WTC11 (cell line): ENCODE results near the gene EAPP. TPM values are rescaled to one million over a fixed set of nuclear protein-coding genes. Genes with fewer than 3 reads are reported as not detected.

Experiments
- ATAC-seq: fragments of 200-7000 bp; cut with Tn5 transposase; 2 replicates; pipeline ENCODE4 v1.10.0; 2021; ENCODE audit warnings: mild to moderate bottlenecking, moderate library complexity
- Bru-seq: library from RNA; stranded (reverse); fragments of 400-500 nt; gene quantifications from one replicate; lab custom pipeline; 2021; lab: Mats Ljungman, UMichigan
- CTCF ChIA-PET: fragments of 300-600 bp; sonication (Branson Sonifier 250); formaldehyde crosslinking; loops from one replicate; lab custom pipeline; 2021; ENCODE audit warnings: antibody characterized with exemption; lab: Charles Lee
- POLR2A ChIA-PET: fragments of 350-600 bp; sonication (Branson Sonifier 250); formaldehyde crosslinking; loops from one replicate; lab custom pipeline; 2021; ENCODE audit warnings: antibody characterized with exemption; lab: Charles Lee
- DNase-seq: peaks from one replicate; pipeline ENCODE4 v3.0.0; 2021; ENCODE audit warnings: low spot score
- H3K27ac Mint-ChIP-seq: 2 replicates; pipeline ENCODE4 v1.8.0; 2021; ENCODE audit warnings: mixed read lengths
- H3K27me3 Mint-ChIP-seq: 2 replicates; pipeline ENCODE4 v1.8.0; 2021; ENCODE audit warnings: low read depth, mild to moderate bottlenecking, moderate library complexity, mixed read lengths
- H3K36me3 Mint-ChIP-seq: 2 replicates; pipeline ENCODE4 v1.8.0; 2021; ENCODE audit warnings: mixed read lengths
- H3K4me1 Mint-ChIP-seq: 2 replicates; pipeline ENCODE4 v1.8.0; 2022; ENCODE audit warnings: mixed read lengths
- H3K4me3 Mint-ChIP-seq: 2 replicates; pipeline ENCODE4 v1.8.0; 2021; ENCODE audit warnings: mild to moderate bottlenecking, moderate library complexity, mixed read lengths
- H3K9me3 Mint-ChIP-seq: 2 replicates; pipeline ENCODE4 v1.8.0; 2021; ENCODE audit warnings: mixed read lengths
- ATF3 ChIP-seq: sonication (generic); formaldehyde crosslinking; conservative IDR thresholded peaks from 2 replicates; pipeline ENCODE4 v1.8.1; 2022; ENCODE audit warnings: mild to moderate bottlenecking, missing genetic modification reagents
- CDX4 ChIP-seq: fragments of 250-450 bp; sonication (Bioruptor Pico); IDR thresholded peaks from 2 replicates; pipeline ENCODE4 v1.9.0; 2021; ENCODE audit warnings: moderate library complexity, mild to moderate bottlenecking, inconsistent platforms, borderline replicate concordance
- CREM ChIP-seq: sonication (generic); formaldehyde crosslinking; IDR thresholded peaks from 2 replicates; pipeline ENCODE4 v1.8.1; 2022; ENCODE audit warnings: mild to moderate bottlenecking, missing genetic modification reagents, moderate library complexity
- ELF4 ChIP-seq: sonication (generic); formaldehyde crosslinking; IDR thresholded peaks from 2 replicates; pipeline ENCODE4 v1.8.1; 2022; ENCODE audit warnings: low read depth, mild to moderate bottlenecking, moderate library complexity, missing genetic modification reagents
- FOXK1 ChIP-seq: sonication (generic); formaldehyde crosslinking; IDR thresholded peaks from 2 replicates; pipeline ENCODE4 v1.8.0; 2022; ENCODE audit warnings: mild to moderate bottlenecking, moderate library complexity, missing genetic modification reagents
- FOXP1 ChIP-seq: sonication (generic); formaldehyde crosslinking; IDR thresholded peaks from 2 replicates; pipeline ENCODE4 v1.8.0; 2022; ENCODE audit warnings: missing genetic modification reagents, mild to moderate bottlenecking, moderate library complexity, borderline replicate concordance
- GABPB1 ChIP-seq: sonication (generic); formaldehyde crosslinking; IDR thresholded peaks from 2 replicates; pipeline ENCODE4 v1.8.1; 2023; ENCODE audit warnings: mild to moderate bottlenecking, missing genetic modification reagents
- GRHL2 ChIP-seq: fragments of 250-450 bp; sonication (Bioruptor Pico); IDR thresholded peaks from 2 replicates; pipeline ENCODE4 v1.8.0; 2022; ENCODE audit warnings: mild to moderate bottlenecking, moderate library complexity; ENCODE audit not compliant: insufficient replicate concordance, severe bottlenecking
- GTF2I ChIP-seq: fragments of 250-450 bp; sonication (Bioruptor Pico); conservative IDR thresholded peaks from 2 replicates; pipeline ENCODE4 v1.4.0; 2021; ENCODE audit warnings: mild to moderate bottlenecking
- JUN ChIP-seq: sonication (generic); formaldehyde crosslinking; IDR thresholded peaks from 2 replicates; pipeline ENCODE4 v1.8.0; 2023; ENCODE audit warnings: mild to moderate bottlenecking, missing genetic modification reagents
- NFE2L1 ChIP-seq: sonication (generic); formaldehyde crosslinking; IDR thresholded peaks from 2 replicates; pipeline ENCODE4 v1.8.1; 2023; ENCODE audit warnings: missing genetic modification reagents
- NR1H2 ChIP-seq: sonication (generic); formaldehyde crosslinking; IDR thresholded peaks from 2 replicates; pipeline ENCODE4 v1.9.0; 2021; ENCODE audit warnings: mild to moderate bottlenecking, moderate library complexity, missing genetic modification reagents
- NR3C1 ChIP-seq: sonication (generic); formaldehyde crosslinking; conservative IDR thresholded peaks from 2 replicates; pipeline ENCODE4 v1.8.1; 2023; ENCODE audit warnings: low read depth, mild to moderate bottlenecking, missing genetic modification reagents
- SP1 ChIP-seq: sonication (generic); formaldehyde crosslinking; conservative IDR thresholded peaks from 2 replicates; pipeline ENCODE4 v1.8.1; 2022; ENCODE audit warnings: missing genetic modification reagents
- ZNF219 ChIP-seq: sonication (generic); formaldehyde crosslinking; IDR thresholded peaks from 2 replicates; pipeline ENCODE4 v1.8.0; 2023; ENCODE audit warnings: missing genetic modification reagents, mild to moderate bottlenecking, borderline replicate concordance
- ZNF281 ChIP-seq: sonication (generic); formaldehyde crosslinking; IDR thresholded peaks from 2 replicates; pipeline ENCODE4 v1.8.0; 2023; ENCODE audit warnings: mild to moderate bottlenecking, missing genetic modification reagents
- long read RNA-seq, 3 experiments: library from RNA in 1 of 3; library from capped mRNA in 1 of 3; library from polyadenylated mRNA in 1 of 3; unstranded in 2 of 3; stranded (forward) in 1 of 3; transcript quantifications; one replicate each; pipeline ENCODE4 v2.0.0, GENCODE V29; 2021
- total RNA-seq: library from RNA; stranded (reverse); gene quantifications from 3 replicates; pipeline ENCODE4 v1.2.3, GENCODE V29; 2021
- TF ChIP-seq, protein P1 (sequence below): sonication (generic); formaldehyde crosslinking; IDR thresholded peaks from 2 replicates; pipeline ENCODE4 v1.8.1; 2023; ENCODE audit warnings: mild to moderate bottlenecking, missing genetic modification reagents, moderate library complexity
- TF ChIP-seq, protein P2 (sequence below): fragments of 250-450 bp; sonication (Bioruptor Pico); IDR thresholded peaks from 2 replicates; pipeline ENCODE4 v1.8.0; 2021; ENCODE audit warnings: mild to moderate bottlenecking
- TF ChIP-seq, protein P3 (sequence below): sonication (generic); formaldehyde crosslinking; IDR thresholded peaks from 2 replicates; pipeline ENCODE4 v1.8.0; 2022; ENCODE audit warnings: mild to moderate bottlenecking, missing genetic modification reagents
- TF ChIP-seq, protein P4 (sequence below): fragments of 250-450 bp; sonication (Bioruptor Pico); IDR thresholded peaks from 2 replicates; pipeline ENCODE4 v1.9.0; 2021; ENCODE audit warnings: mild to moderate bottlenecking
- TF ChIP-seq, protein P5 (sequence below): sonication (generic); formaldehyde crosslinking; IDR thresholded peaks from 2 replicates; pipeline ENCODE4 v1.8.0; 2022; ENCODE audit warnings: mild to moderate bottlenecking, missing genetic modification reagents
- TF ChIP-seq, protein P6 (sequence below): sonication (generic); formaldehyde crosslinking; IDR thresholded peaks from 2 replicates; pipeline ENCODE4 v1.8.0; 2022; ENCODE audit warnings: mild to moderate bottlenecking, missing genetic modification reagents

Gene EAPP, protein sequence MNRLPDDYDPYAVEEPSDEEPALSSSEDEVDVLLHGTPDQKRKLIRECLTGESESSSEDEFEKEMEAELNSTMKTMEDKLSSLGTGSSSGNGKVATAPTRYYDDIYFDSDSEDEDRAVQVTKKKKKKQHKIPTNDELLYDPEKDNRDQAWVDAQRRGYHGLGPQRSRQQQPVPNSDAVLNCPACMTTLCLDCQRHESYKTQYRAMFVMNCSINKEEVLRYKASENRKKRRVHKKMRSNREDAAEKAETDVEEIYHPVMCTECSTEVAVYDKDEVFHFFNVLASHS
- total RNA-seq (24.4 to 25.4 TPM (median 24.9 TPM) in 3 replicates), Bru-seq, nascent RNA (percentile 69 among the genes with signal in this experiment)
- long read RNA-seq, experiment 1, transcript EAPP-201 (6 exons, 1,321 nt): major isoform, 82 of 100 reads
- long read RNA-seq, experiment 1, partial matches to known transcripts: 8 of 100 reads
- long read RNA-seq, experiment 1, other reads (novel, unspliced or antisense): 9 of 100 reads
- long read RNA-seq, experiment 2, transcript EAPP-201 (6 exons, 1,321 nt): major isoform, 33 of 44 reads
- long read RNA-seq, experiment 2, partial matches to known transcripts: 3 of 44 reads
- long read RNA-seq, experiment 2, other reads (novel, unspliced or antisense): 8 of 44 reads
- long read RNA-seq, experiment 3, transcript EAPP-201 (6 exons, 1,321 nt): major isoform, 64 of 72 reads
- long read RNA-seq, experiment 3, partial matches to known transcripts: 0 of 72 reads
- long read RNA-seq, experiment 3, other reads (novel, unspliced or antisense): 8 of 72 reads

DNA sequence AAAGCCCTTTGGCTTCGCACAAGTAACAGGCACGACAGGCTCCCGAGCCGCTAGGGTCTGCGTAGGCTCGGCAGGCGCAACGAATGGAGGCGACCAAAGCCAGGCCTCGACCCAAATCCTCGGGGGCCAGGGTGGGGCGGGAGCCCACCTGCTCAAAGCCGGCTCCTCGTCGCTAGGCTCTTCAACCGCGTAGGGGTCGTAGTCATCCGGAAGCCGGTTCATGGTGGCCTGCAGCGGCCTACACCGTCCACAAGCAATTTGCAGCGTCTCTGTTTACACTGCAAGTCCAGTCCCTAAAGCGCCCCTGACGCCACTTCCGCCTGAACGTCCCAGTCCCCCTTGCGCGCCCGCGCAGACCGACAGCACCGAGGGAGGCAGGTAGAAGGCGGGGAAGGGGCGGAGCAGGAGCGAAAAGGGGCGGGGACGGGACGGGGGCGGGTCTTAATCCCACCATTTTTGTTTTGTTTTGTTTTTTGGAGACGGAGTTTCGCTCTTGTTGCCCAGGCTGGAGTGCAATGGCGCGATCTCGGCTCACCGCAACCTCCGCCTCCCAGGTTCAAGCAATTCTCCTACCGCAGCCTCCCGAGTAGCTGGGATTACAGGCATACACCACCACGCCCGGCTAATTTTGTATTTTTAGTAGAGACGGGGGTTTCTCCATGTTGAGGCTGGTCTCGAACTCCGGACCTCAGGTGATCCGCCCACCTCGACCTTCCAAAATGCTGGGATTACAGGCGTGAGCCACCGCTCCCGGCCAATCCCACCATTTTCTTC is at the start of gene EAPP:
Gene EAPP, minus strand, starts transcription at position 295 of the 774 bp plus-strand sequence. Its CDS starts 73 bp downstream, at position 222.
- CTCF ChIA-PET: no interaction called here
- H3K36me3 Mint-ChIP-seq: peaks cover 6% of the 10 kb centered on the region; the same call in 1 of the 2 replicates
- peak; percentile 96 for DNase-seq
- peak within 1 kb of the TSS; percentile 100 for H3K4me3 Mint-ChIP-seq
- ATAC-seq: peak; percentile 98
- H3K4me1 Mint-ChIP-seq: peaks cover 11% of the 10 kb centered on the region
- peak within 1 kb of the TSS; percentile 100 for H3K27ac Mint-ChIP-seq
- POLR2A ChIA-PET: no interaction called here
- no peaks in the 10 kb centered on the region for H3K9me3 Mint-ChIP-seq
- no peaks in the 10 kb centered on the region for H3K27me3 Mint-ChIP-seq
- TF ChIP-seq ATF3 (CRISPR knock-in tag): no peak
- peak; percentile 90; the same call in 1 of the 2 replicates for TF ChIP-seq CREM (CRISPR knock-in tag)
- TF ChIP-seq, protein P1, sequence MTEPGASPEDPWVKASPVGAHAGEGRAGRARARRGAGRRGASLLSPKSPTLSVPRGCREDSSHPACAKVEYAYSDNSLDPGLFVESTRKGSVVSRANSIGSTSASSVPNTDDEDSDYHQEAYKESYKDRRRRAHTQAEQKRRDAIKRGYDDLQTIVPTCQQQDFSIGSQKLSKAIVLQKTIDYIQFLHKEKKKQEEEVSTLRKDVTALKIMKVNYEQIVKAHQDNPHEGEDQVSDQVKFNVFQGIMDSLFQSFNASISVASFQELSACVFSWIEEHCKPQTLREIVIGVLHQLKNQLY: no peak
- no peak for TF ChIP-seq JUN (CRISPR knock-in tag)
- TF ChIP-seq NR1H2 (CRISPR knock-in tag): no peak
- no peak for TF ChIP-seq FOXP1 (CRISPR knock-in tag)
- TF ChIP-seq, protein P2, sequence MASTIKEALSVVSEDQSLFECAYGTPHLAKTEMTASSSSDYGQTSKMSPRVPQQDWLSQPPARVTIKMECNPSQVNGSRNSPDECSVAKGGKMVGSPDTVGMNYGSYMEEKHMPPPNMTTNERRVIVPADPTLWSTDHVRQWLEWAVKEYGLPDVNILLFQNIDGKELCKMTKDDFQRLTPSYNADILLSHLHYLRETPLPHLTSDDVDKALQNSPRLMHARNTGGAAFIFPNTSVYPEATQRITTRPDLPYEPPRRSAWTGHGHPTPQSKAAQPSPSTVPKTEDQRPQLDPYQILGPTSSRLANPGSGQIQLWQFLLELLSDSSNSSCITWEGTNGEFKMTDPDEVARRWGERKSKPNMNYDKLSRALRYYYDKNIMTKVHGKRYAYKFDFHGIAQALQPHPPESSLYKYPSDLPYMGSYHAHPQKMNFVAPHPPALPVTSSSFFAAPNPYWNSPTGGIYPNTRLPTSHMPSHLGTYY (CRISPR knock-in tag): no peak
- TF ChIP-seq, protein P3, sequence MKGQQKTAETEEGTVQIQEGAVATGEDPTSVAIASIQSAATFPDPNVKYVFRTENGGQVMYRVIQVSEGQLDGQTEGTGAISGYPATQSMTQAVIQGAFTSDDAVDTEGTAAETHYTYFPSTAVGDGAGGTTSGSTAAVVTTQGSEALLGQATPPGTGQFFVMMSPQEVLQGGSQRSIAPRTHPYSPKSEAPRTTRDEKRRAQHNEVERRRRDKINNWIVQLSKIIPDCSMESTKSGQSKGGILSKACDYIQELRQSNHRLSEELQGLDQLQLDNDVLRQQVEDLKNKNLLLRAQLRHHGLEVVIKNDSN (CRISPR knock-in tag): no peak
- peak; percentile 95 for TF ChIP-seq GABPB1 (CRISPR knock-in tag)
- no peak for TF ChIP-seq ZNF281
- TF ChIP-seq, protein P4, sequence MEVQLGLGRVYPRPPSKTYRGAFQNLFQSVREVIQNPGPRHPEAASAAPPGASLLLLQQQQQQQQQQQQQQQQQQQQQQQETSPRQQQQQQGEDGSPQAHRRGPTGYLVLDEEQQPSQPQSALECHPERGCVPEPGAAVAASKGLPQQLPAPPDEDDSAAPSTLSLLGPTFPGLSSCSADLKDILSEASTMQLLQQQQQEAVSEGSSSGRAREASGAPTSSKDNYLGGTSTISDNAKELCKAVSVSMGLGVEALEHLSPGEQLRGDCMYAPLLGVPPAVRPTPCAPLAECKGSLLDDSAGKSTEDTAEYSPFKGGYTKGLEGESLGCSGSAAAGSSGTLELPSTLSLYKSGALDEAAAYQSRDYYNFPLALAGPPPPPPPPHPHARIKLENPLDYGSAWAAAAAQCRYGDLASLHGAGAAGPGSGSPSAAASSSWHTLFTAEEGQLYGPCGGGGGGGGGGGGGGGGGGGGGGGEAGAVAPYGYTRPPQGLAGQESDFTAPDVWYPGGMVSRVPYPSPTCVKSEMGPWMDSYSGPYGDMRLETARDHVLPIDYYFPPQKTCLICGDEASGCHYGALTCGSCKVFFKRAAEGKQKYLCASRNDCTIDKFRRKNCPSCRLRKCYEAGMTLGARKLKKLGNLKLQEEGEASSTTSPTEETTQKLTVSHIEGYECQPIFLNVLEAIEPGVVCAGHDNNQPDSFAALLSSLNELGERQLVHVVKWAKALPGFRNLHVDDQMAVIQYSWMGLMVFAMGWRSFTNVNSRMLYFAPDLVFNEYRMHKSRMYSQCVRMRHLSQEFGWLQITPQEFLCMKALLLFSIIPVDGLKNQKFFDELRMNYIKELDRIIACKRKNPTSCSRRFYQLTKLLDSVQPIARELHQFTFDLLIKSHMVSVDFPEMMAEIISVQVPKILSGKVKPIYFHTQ (CRISPR knock-in tag): 0 out of 2 replicates have a peak, but pooled peaks have one; percentile 27
- no peak for TF ChIP-seq NFE2L1 (CRISPR knock-in tag)
- TF ChIP-seq, protein P5, sequence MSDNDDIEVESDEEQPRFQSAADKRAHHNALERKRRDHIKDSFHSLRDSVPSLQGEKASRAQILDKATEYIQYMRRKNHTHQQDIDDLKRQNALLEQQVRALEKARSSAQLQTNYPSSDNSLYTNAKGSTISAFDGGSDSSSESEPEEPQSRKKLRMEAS: peak; percentile 58
- TF ChIP-seq NR3C1 (CRISPR knock-in tag): no peak
- TF ChIP-seq ZNF219 (CRISPR knock-in tag): no peak
- TF ChIP-seq, protein P6, sequence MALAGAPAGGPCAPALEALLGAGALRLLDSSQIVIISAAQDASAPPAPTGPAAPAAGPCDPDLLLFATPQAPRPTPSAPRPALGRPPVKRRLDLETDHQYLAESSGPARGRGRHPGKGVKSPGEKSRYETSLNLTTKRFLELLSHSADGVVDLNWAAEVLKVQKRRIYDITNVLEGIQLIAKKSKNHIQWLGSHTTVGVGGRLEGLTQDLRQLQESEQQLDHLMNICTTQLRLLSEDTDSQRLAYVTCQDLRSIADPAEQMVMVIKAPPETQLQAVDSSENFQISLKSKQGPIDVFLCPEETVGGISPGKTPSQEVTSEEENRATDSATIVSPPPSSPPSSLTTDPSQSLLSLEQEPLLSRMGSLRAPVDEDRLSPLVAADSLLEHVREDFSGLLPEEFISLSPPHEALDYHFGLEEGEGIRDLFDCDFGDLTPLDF (CRISPR knock-in tag): no peak
- TF ChIP-seq GRHL2 (CRISPR knock-in tag): no peak
- TF ChIP-seq ELF4 (CRISPR knock-in tag): 0 out of 2 replicates have a peak, but pooled peaks have one; percentile 33
- no peak for TF ChIP-seq GTF2I (CRISPR knock-in tag)
- TF ChIP-seq CDX4 (CRISPR knock-in tag): no peak
- peak; percentile 86; the same call in 1 of the 2 replicates for TF ChIP-seq SP1 (CRISPR knock-in tag)
- peak; percentile 100 for TF ChIP-seq FOXK1 (CRISPR knock-in tag)
